ENCODE measurements around the gene ADORA3.
A peak's percentile ranks its signal among the peaks of the same experiment; 100 is the strongest.

- peak in 1 of 2 donors; percentile 42 for TF ChIP-seq POLR2AphosphoS5 (IDR thresholded peaks at IDR 0.05)
- no peak for TF ChIP-seq CTCF (IDR thresholded peaks at IDR 0.05)
- no peak for TF ChIP-seq EP300 (IDR thresholded peaks at IDR 0.05)
These were observed 12.0 kb upstream of the ADORA3 start for GRCh38 chr1:111515291-111516004.
